ENCODE data around the gene CCDC9B.

Gene CCDC9B

GRCh38 chr15:40293006-40293405 lies 47.7 kb downstream of the CCDC9B start:
- in situ Hi-C loops (cut with HindIII; ENCODE audit: low sequenced_read_pairs): no loop called here

GRCh38 chr15:40292246-40292645 lies 48.5 kb downstream of the CCDC9B start:
- in situ Hi-C loops (cut with HindIII; ENCODE audit: low sequenced_read_pairs): no loop called here

DNA sequence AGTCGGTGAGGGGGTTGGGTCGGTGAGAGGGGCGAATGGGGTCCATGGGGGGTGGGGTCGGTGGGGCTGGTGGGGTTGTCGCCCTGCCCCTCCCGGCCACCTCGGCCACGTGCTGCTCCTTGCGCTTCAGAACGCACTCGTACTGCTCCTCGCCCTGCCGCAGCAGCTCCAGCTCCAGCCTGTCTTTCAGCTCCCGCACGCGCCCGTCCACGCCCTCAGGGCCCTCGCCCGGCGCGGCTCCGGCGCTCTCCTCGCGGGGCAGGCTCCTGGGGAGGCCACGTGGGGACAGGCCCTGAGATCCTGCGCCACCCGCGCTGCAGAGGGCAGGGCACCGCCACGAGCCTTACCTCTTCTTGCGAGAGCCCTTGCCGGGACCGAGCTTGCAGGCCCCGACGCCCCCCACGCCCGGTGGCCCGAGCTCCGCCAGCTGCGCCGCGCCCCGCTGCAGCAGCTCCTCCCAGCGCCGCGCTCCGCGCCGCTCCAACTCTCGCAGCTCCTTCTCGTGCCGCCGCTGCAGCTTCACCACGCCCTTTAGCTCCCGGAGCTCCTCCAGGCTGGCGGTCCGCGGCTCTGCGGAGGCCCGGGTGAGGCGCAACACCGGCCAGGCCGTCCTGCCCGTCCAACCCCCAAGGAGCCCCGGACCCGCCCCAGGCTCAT lies 49.7 kb downstream of the CCDC9B start:
- in situ Hi-C loops (cut with HindIII; ENCODE audit: low sequenced_read_pairs): no loop called here

GRCh38 chr15:40290545-40290917 lies 50.2 kb downstream of the CCDC9B start:
- in situ Hi-C loops (cut with HindIII; ENCODE audit: low sequenced_read_pairs): no loop called here

DNA sequence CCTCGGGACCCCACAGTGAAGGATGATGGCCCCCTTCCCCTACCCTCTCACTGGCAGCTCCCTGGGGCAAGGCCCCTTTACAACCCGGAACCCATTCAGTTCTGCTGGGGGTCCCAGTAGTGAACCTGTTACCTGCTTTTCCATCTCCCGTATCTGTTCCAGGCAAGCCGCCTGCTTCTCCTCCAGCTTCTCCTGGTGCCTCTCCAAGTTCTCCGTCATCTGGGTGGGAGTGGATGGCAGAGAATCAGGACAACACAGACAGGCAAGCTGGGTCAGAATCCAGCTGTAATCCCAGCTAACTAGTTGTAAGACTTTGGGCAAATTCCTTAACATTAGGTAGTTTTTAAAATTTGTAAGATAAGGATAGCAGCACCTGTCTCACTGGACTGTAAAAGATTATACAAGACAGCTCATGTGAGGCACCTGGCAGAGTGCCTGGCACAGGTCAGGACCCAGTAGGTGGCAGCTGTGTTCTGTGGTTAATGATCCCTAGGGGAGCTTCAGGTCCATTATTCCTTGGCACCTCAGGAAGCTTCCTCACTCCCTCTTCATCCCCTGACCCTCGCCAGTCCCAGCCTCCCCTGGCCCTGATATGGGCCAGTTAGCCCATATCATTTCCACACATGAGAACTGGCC lies 51.5 kb downstream of the CCDC9B start:
- in situ Hi-C loops (cut with HindIII; ENCODE audit: low sequenced_read_pairs): no loop called here

GRCh38 chr15:40287968-40288367 lies 52.8 kb downstream of the CCDC9B start:
- in situ Hi-C loops (cut with HindIII; ENCODE audit: low sequenced_read_pairs): no loop called here

DNA sequence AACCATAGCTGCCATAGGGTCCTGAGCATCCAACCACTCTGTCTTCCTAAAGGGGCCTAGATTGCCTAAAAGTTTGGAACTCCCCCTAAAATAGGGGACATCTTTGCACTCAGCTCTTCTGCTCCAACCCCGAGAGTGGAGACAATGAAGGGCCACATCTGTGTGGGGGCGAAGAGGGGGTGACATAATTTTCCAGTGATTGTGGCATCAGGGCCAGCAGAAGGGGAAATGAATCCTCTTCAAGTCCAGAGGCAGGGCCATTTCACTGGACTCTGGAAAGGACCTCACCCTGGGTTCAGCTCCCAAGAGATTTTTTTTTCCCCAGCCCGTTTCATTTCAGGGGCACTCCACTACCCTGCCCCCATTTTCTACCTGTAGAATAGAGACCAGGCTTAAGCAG lies 53.2 kb downstream of the CCDC9B start:
- in situ Hi-C loops (cut with HindIII; ENCODE audit: low sequenced_read_pairs): no loop called here

DNA sequence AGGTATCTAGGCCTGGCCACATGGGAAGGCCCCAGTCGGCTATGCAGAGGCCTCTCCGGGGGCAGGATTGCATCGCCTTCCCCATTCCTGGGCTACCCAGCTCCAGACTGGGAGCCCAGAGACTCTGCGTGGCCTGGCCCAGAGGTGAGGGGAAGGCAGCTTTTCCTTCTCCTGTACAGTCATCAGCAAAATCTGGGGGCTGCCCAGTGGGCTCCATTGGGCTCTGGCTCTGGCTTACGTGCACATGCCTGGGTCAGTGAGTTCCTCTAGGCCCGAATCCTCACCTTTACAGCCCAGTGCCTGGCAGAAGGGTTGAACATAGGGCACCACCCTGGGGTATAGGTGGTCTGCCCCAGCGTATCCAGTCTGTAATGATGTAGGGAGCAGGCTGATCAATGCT lies 53.9 kb downstream of the CCDC9B start:
- in situ Hi-C loops (cut with HindIII; ENCODE audit: low sequenced_read_pairs): no loop called here

- in situ Hi-C loops (cut with HindIII; ENCODE audit: low sequenced_read_pairs): no loop called here
Measured at GRCh38 chr15:40286061-40286532, 54.6 kb downstream of the CCDC9B start.

- in situ Hi-C loops (cut with HindIII; ENCODE audit: low sequenced_read_pairs): no loop called here
Measured at GRCh38 chr15:40285554-40286011, 55.2 kb downstream of the CCDC9B start.

- in situ Hi-C loops (cut with HindIII; ENCODE audit: low sequenced_read_pairs): no loop called here
Measured at GRCh38 chr15:40285151-40285550, 55.6 kb downstream of the CCDC9B start.

- in situ Hi-C loops (cut with HindIII; ENCODE audit: low sequenced_read_pairs): no loop called here
Measured at GRCh38 chr15:40283615-40284300, 57.0 kb downstream of the CCDC9B start.

- in situ Hi-C loops (cut with HindIII; ENCODE audit: low sequenced_read_pairs): no loop called here
Measured at GRCh38 chr15:40282869-40283614, 57.7 kb downstream of the CCDC9B start, which contains the start of gene ANKRD63. Gene ANKRD63, minus strand, starts transcription at chr15:40283064. Its CDS starts 478 bp downstream, at chr15:40282586.

GRCh38 chr15:40282147-40282868 lies 58.4 kb downstream of the CCDC9B start:
- in situ Hi-C loops (cut with HindIII; ENCODE audit: low sequenced_read_pairs): no loop called here

GRCh38 chr15:40281801-40282146 lies 59.0 kb downstream of the CCDC9B start:
- in situ Hi-C loops (cut with HindIII; ENCODE audit: low sequenced_read_pairs): no loop called here
